ENCODE data around the gene SUSD1. TPM values are rescaled to one million over a fixed set of nuclear protein-coding genes. Genes with fewer than 3 reads are reported as not detected.
A peak's percentile ranks its signal among the peaks of the same experiment; 100 is the strongest.

The SUSD1 gene
- total and polyA plus RNA-seq, 4 donors = 1.2 to 19.0 (median 3.2) TPM

DNA sequence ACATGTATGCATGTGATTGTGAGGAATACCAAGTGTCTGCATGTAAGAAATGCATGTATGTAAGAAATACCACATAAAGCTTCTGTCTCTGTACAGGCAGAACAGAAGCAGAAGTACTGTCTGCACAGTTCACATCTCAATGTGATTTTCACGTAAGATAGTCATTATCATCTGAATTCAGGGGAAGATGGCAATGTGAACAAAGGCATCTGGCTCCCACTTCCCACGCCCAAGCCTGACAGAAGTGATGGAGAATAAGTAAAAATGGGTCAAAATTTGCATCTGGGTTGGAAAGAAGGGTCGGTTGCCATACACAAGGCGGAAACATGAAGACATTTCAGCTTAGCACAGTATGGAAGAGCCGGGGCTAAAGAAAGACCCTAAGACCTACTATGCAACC is 71.7 kb downstream of the SUSD1 start (continued):
- TF ChIP-seq SP1 (IDR thresholded peaks at IDR 0.05) (no peak), JUND (IDR thresholded peaks at IDR 0.05) (no peak), TAF1 (conservative IDR thresholded peaks at IDR 0.05) (no peak), HNF4A (conservative IDR thresholded peaks at IDR 0.05) (no peak)

DNA sequence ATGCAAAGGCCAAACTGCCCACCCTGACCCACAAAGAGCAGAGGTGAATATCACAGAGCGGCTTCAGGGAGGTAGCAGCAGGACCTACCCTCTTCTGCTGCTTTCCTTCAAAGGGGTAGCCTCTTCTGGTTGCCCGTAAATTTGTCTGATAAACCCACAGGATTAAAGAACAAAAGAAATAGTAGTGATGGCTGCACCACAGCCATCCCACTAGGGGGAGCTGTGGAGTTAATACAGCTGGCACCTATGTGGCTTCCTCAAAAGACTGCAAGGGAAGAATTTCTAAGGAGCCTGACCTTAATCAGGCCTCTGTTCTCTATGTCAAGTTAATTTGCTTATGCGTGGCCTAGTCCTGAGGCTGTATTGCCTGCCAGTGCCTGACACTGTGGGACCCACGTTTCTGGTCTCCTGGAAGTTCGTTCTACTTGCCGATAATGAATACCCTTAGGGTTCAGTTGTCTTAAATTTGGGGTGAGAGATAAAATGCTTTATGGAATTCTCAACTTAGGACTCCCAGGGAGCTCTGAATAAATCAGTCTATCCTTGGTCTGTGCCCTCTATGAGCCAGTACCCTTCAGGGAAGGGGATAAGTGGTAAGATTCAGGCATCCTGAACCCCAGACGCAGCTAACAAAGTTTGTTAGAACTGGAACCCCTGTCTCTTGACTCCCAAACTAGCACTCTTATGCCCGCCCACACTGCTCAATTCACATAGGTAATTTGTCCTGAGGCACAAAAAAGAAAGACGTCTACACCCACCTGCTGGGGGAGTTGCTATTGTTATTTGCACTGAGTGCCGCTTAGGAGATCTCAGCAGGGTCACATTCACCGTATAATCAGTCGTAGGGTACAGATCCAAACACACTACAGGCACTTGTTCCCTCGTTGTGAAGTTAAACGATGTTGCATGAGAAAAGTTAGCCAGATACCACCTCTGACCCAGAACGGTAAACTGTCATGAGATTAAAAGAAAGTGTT is 77.1 kb downstream of the SUSD1 start:
- peak; percentile 68 for DNase-seq (ENCODE audit: low spot score)
- TF ChIP-seq YY1 (IDR thresholded peaks at IDR 0.05) = no peak
- TF ChIP-seq, protein P1, sequence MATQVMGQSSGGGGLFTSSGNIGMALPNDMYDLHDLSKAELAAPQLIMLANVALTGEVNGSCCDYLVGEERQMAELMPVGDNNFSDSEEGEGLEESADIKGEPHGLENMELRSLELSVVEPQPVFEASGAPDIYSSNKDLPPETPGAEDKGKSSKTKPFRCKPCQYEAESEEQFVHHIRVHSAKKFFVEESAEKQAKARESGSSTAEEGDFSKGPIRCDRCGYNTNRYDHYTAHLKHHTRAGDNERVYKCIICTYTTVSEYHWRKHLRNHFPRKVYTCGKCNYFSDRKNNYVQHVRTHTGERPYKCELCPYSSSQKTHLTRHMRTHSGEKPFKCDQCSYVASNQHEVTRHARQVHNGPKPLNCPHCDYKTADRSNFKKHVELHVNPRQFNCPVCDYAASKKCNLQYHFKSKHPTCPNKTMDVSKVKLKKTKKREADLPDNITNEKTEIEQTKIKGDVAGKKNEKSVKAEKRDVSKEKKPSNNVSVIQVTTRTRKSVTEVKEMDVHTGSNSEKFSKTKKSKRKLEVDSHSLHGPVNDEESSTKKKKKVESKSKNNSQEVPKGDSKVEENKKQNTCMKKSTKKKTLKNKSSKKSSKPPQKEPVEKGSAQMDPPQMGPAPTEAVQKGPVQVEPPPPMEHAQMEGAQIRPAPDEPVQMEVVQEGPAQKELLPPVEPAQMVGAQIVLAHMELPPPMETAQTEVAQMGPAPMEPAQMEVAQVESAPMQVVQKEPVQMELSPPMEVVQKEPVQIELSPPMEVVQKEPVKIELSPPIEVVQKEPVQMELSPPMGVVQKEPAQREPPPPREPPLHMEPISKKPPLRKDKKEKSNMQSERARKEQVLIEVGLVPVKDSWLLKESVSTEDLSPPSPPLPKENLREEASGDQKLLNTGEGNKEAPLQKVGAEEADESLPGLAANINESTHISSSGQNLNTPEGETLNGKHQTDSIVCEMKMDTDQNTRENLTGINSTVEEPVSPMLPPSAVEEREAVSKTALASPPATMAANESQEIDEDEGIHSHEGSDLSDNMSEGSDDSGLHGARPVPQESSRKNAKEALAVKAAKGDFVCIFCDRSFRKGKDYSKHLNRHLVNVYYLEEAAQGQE (IDR thresholded peaks at IDR 0.05) = no peak
- TF ChIP-seq JUND (IDR thresholded peaks at IDR 0.05) = no peak
- no peak for TF ChIP-seq EGR1 (IDR thresholded peaks at IDR 0.05; ENCODE audit: low read depth in 2 of 2)
- no peak for TF ChIP-seq FOXA1 (IDR thresholded peaks at IDR 0.05)
- no peak for TF ChIP-seq FOXA2 (IDR thresholded peaks at IDR 0.05)
- TF ChIP-seq HNF4A (conservative IDR thresholded peaks at IDR 0.05) = no peak
- peak; percentile 80 to 88 for TF ChIP-seq RAD21 (IDR thresholded peaks at IDR 0.05)
- no peak for TF ChIP-seq RXRA (IDR thresholded peaks at IDR 0.05)
- no peak for TF ChIP-seq GABPA (IDR thresholded peaks at IDR 0.05 in 1 of 2, conservative IDR thresholded peaks at IDR 0.05 in 1 of 2)
- TF ChIP-seq HNF4G (IDR thresholded peaks at IDR 0.05) = no peak
- TF ChIP-seq CTCF (IDR thresholded peaks at IDR 0.05; ENCODE audit: low read depth, low read length, missing input control) = peak; percentile 81
- no peak for TF ChIP-seq NR2F2 (IDR thresholded peaks at IDR 0.05)
- TF ChIP-seq, protein P2, sequence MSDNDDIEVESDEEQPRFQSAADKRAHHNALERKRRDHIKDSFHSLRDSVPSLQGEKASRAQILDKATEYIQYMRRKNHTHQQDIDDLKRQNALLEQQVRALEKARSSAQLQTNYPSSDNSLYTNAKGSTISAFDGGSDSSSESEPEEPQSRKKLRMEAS (IDR thresholded peaks at IDR 0.05) = no peak
- TF ChIP-seq SP1 (IDR thresholded peaks at IDR 0.05) = no peak
- H3K27me3 ChIP-seq (ENCODE audit: control insufficient read depth in 4 of 4, insufficient read depth in 4 of 4, low read length in 3 of 4) = no peaks in the 10 kb centered on the region
- H3K27ac ChIP-seq (ENCODE audit: low read depth in 1 of 2, low read length in 2 of 2) = no peak overlapping the region
- no peaks in the 10 kb centered on the region for H3K9me3 ChIP-seq (ENCODE audit: control insufficient read depth in 4 of 4, low read length in 3 of 4)
- no peaks in the 10 kb centered on the region for H3K4me1 ChIP-seq (ENCODE audit: control insufficient read depth in 4 of 4, insufficient read depth in 4 of 4, low read length in 3 of 4)
- H3K9ac ChIP-seq (ENCODE audit: low read depth in 1 of 2, low read length in 2 of 2) = no peak overlapping the region
- H3K4me3 ChIP-seq (ENCODE audit: low read depth in 1 of 3, low read length in 3 of 3) = no peak overlapping the region
- H3K36me3 ChIP-seq (ENCODE audit: control insufficient read depth in 4 of 4, insufficient read depth in 3 of 4, low read depth in 1 of 4, low read length in 3 of 4) = no peaks in the 10 kb centered on the region
- 78% methylated on average over 15 of the region's 15 CpGs for WGBS

All from liver (tissue), 9 donors.